ENCODE results near the gene ATG7.

ATG7 gene

DNA sequence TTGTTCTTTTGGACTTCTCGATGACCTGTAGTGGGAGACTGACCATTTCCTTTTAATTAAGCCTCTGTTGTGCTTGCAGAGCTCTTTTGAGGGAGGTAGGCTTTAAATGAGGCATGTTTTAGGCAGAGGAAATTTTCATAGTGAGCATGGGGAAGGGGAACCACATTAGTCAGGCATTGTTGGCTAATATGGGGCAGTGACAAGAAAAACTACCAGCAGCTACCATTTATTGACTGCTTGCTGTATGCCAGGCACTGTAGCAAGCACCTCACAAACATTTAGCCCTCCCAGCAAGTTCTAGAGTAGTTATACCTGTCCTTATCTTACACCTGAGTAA lies 10.9 kb downstream of the ATG7 start:
- Histone ChIP-seq H3K36me3 (ENCODE audit: insufficient read depth, low read length) (peaks cover 8% of the 10 kb centered on the region), H3K4me1 (ENCODE audit: insufficient read depth, low read length) (peaks cover 30% of the 10 kb centered on the region), H3K27ac (ENCODE audit: low read depth, low read length) (peak overlapping the region; percentile 44), H3K4me3 (ENCODE audit: low read depth in 1 of 2, low read length in 2 of 2) (peak overlapping the region in 1 of 2 donors; percentile 25), H3K9ac (ENCODE audit: low read length) (no peak overlapping the region), H3K27me3 (ENCODE audit: control insufficient read depth in 1 of 2, insufficient read depth in 2 of 2, low read length in 2 of 2) (no peaks in the 10 kb centered on the region), H3K9me3 (ENCODE audit: low read length) (no peaks in the 10 kb centered on the region)

DNA sequence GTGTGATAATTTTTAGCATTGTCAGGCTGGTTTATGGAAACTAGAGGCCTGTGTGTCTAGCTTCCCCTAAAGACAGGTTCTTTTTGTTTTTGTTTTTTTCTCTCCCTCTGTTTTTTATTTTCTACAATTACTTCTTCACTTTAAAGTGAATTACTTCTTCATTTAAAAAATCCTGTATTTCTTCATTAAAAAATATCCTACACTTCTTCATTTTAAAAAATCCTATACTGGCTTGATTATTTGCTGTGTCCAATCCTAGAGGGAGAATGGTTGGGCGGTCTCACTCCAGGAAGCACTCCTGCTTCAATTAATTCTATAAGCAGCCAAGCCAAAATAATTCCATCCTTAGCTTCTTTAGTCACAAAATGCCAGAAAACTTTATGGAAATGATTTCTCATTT lies 11.8 kb downstream of the ATG7 start:
- Histone ChIP-seq H3K36me3 (ENCODE audit: insufficient read depth, low read length) (peaks cover 8% of the 10 kb centered on the region), H3K27me3 (ENCODE audit: control insufficient read depth in 1 of 2, insufficient read depth in 2 of 2, low read length in 2 of 2) (no peaks in the 10 kb centered on the region), H3K4me3 (ENCODE audit: low read depth in 1 of 2, low read length in 2 of 2) (no peak overlapping the region), H3K4me1 (ENCODE audit: insufficient read depth, low read length) (peaks cover 39% of the 10 kb centered on the region), H3K9ac (ENCODE audit: low read length) (no peak overlapping the region), H3K27ac (ENCODE audit: low read depth, low read length) (no peak overlapping the region), H3K9me3 (ENCODE audit: low read length) (no peaks in the 10 kb centered on the region)

DNA sequence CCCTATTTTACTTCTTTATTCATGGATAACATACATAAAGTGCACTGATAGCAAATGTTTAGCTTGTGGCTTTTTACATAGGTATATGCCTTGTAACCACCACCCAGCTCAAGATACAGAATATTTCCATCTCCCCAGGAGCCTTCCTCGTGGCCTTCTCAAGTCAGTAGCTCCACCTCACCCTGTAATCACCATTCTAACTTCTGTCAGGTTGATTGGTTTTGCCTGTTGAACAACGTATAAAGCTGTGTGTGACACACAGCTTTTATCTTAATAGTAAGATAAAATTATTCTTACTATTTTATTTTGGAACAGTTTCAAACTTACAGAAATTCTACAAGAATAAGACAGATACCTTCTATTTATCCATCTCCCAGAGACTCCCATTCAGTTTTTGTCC lies 13.3 kb downstream of the ATG7 start:
- H3K4me1 ChIP-seq (ENCODE audit: insufficient read depth, low read length) = peaks cover 48% of the 10 kb centered on the region

DNA sequence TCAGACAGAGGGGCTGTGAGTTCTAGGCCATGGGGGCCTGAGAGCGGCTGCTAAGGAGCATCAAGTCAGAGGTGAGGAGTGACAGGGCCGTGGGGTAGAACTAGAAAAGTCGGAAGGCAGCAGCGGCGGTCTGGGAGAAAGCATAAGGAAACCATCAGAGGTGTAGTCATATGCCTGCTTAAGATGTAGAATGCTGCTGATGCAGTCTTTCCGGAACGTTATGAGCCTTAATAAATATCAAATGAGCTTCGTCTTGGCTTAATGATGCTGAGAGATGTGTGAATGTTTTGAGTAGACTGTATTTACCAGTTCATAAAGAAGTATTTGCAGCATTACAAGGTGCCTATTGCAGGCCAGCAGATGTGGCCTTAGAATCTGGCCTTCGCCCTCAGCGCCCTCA lies 15.2 kb downstream of the ATG7 start:
- Histone ChIP-seq H3K27ac (ENCODE audit: low read depth, low read length) (peak overlapping the region; percentile 70), H3K9ac (ENCODE audit: low read length) (peak overlapping the region; percentile 16), H3K9me3 (ENCODE audit: low read length) (no peaks in the 10 kb centered on the region), H3K4me3 (ENCODE audit: low read depth in 1 of 2, low read length in 2 of 2) (no peak overlapping the region), H3K4me1 (ENCODE audit: insufficient read depth, low read length) (peaks cover 43% of the 10 kb centered on the region), H3K36me3 (ENCODE audit: insufficient read depth, low read length) (peaks cover under 1% of the 10 kb centered on the region), H3K27me3 (ENCODE audit: control insufficient read depth in 1 of 2, insufficient read depth in 2 of 2, low read length in 2 of 2) (no peaks in the 10 kb centered on the region)

More for the DNA sequence above, 13.3 kb downstream of the ATG7 start:
- Histone ChIP-seq H3K9ac (ENCODE audit: low read length) (no peak overlapping the region), H3K36me3 (ENCODE audit: insufficient read depth, low read length) (peaks cover 8% of the 10 kb centered on the region), H3K9me3 (ENCODE audit: low read length) (no peaks in the 10 kb centered on the region), H3K27ac (ENCODE audit: low read depth, low read length) (no peak overlapping the region), H3K4me3 (ENCODE audit: low read depth in 1 of 2, low read length in 2 of 2) (no peak overlapping the region), H3K27me3 (ENCODE audit: control insufficient read depth in 1 of 2, insufficient read depth in 2 of 2, low read length in 2 of 2) (no peaks in the 10 kb centered on the region)

DNA sequence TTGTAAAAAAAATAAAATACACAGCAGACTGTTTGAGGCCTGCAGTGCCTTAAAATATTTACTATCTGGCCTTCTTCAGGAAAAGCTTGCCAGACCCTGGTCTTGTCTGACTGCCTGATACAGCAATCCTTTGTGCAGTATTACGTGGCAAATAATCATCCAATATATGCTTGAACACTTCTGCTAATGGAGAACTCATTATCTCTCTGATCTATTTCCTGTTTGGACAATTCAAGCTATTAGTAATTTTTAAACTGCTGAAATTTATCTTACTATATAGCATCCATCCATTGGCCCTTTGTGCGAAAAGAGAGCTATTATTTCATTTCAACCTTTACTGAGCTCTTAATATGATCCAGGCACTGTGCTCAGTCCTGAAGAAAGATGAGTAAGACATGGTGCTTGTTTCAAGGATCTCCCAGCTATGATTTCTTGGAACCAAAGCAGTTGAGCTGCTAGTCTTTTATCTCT lies 15.9 kb downstream of the ATG7 start:
- H3K9me3 ChIP-seq (ENCODE audit: low read length) = no peaks in the 10 kb centered on the region
- no peaks in the 10 kb centered on the region for H3K27me3 ChIP-seq (ENCODE audit: control insufficient read depth in 1 of 2, insufficient read depth in 2 of 2, low read length in 2 of 2)
- H3K4me3 ChIP-seq (ENCODE audit: low read depth in 1 of 2, low read length in 2 of 2) = no peak overlapping the region
- H3K36me3 ChIP-seq (ENCODE audit: insufficient read depth, low read length) = no peaks in the 10 kb centered on the region
- H3K9ac ChIP-seq (ENCODE audit: low read length) = no peak overlapping the region
- peak overlapping the region; percentile 70 for H3K27ac ChIP-seq (ENCODE audit: low read depth, low read length)
- H3K4me1 ChIP-seq (ENCODE audit: insufficient read depth, low read length) = peaks cover 37% of the 10 kb centered on the region

DNA sequence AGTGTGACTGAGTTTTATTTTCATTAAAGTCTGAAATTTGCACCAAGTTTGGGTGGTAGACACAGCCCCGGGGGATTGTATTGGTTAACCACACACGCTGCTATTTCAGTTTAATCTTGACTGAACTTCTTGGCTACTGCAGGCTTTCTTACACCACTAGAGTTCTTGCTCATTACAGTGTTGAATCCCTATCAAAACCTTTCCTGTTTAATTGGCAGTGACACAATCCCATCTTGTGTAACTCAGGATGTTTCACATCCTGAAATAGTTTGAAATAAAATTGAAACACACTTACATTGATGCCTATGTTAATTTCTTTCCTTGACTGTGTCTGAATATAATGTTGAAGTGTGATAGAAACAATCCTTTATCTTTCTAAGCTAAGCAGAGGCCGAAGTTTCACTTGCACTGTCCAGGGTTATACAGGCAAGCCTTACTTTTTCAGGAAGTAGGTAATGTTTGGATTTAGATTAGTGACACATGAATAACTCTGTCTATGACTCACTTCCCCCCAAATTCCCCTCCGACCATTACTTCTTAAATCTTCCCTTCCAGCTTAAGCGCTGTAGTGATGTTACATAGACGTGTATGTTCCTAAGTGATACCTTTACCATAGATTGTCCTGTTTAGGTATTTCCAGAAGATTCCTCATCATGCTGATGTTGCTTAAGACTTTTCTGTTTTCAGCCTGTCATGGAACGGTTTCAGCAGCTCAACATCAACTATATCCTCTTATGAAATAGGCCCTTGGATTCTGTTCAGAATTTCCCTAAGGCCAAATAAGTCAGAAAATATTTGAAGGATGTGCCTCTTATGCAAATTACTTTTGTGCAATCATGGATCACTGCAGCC lies 16.8 kb downstream of the ATG7 start:
- H3K27me3 ChIP-seq (ENCODE audit: control insufficient read depth in 1 of 2, insufficient read depth in 2 of 2, low read length in 2 of 2) = no peaks in the 10 kb centered on the region
- peak overlapping the region; percentile 70 for H3K27ac ChIP-seq (ENCODE audit: low read depth, low read length)
- peaks cover 32% of the 10 kb centered on the region for H3K4me1 ChIP-seq (ENCODE audit: insufficient read depth, low read length)
- H3K9ac ChIP-seq (ENCODE audit: low read length) = no peak overlapping the region
- no peak overlapping the region for H3K4me3 ChIP-seq (ENCODE audit: low read depth in 1 of 2, low read length in 2 of 2)
- H3K36me3 ChIP-seq (ENCODE audit: insufficient read depth, low read length) = no peaks in the 10 kb centered on the region
- no peaks in the 10 kb centered on the region for H3K9me3 ChIP-seq (ENCODE audit: low read length)

DNA sequence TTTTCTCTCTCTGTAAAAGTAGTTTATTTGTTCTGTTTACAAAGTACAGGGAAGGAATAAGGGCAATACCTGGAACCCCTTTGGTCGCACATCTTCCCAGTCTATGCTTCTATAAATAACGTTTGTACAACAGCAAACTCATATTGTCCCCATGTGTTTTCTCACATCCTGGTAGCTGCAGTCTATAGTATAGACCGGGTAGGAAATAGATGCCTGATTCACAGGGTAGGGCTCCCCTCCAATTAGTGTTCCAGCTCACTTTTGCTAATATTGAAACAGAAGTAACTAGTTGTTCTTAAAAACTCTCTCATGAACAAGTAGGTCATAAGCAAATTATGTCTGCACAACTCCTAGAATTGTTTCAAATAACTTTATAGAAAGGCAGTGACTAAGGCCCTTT lies 17.7 kb downstream of the ATG7 start:
- Histone ChIP-seq H3K36me3 (ENCODE audit: insufficient read depth, low read length) (no peaks in the 10 kb centered on the region), H3K9me3 (ENCODE audit: low read length) (no peaks in the 10 kb centered on the region), H3K4me1 (ENCODE audit: insufficient read depth, low read length) (peaks cover 32% of the 10 kb centered on the region), H3K4me3 (ENCODE audit: low read depth in 1 of 2, low read length in 2 of 2) (no peak overlapping the region), H3K27ac (ENCODE audit: low read depth, low read length) (no peak overlapping the region), H3K27me3 (ENCODE audit: control insufficient read depth in 1 of 2, insufficient read depth in 2 of 2, low read length in 2 of 2) (no peaks in the 10 kb centered on the region), H3K9ac (ENCODE audit: low read length) (no peak overlapping the region)

DNA sequence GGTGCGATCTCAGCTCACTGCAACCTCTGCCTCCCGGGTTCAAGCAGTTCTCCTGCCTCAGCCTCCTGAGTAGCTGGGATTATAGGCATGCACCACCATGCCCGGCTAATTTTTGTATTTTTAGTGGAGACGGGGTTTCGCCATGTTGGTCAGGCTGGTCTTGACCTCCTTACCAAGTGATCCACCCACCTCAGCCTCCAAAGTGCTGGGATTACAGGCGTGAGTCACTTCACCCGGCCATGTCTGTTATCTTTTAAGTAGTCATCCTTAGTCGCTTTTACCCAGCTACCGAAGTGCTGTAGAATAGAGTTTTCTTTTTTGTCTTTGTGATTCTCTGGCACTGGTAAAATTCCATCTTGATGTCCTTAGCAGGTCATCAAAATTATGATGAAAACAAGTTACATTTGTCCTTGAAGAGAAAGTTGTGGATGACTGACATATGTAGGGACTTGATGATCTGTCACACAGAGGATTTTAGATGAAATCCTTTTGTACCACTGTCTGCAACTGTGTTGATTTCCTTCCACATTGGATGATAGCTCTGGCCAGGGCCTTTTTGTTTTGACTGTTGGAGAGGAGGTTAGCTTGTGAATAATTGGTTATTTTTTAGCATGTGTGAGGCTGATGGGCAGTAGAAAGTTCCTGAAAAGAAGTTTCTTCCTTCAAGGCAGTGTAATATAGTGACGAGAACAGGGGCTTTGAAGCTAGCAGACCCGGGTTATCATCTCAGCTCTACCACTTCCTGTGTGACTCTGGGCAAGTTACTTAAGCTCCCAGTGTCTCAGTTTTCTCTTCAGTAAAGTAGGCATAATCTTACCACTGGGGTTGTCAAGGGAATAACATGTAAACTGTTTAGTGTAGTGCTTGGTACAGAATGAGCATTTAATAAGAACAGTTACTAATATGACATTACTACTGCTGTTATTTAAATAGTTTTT lies 18.8 kb downstream of the ATG7 start:
- no peak overlapping the region for H3K9ac ChIP-seq (ENCODE audit: low read length)
- H3K4me3 ChIP-seq (ENCODE audit: low read depth in 1 of 2, low read length in 2 of 2) = no peak overlapping the region
- H3K9me3 ChIP-seq (ENCODE audit: low read length) = no peaks in the 10 kb centered on the region
- H3K4me1 ChIP-seq (ENCODE audit: insufficient read depth, low read length) = peaks cover 32% of the 10 kb centered on the region
- no peak overlapping the region for H3K27ac ChIP-seq (ENCODE audit: low read depth, low read length)
- no peaks in the 10 kb centered on the region for H3K36me3 ChIP-seq (ENCODE audit: insufficient read depth, low read length)
- H3K27me3 ChIP-seq (ENCODE audit: control insufficient read depth in 1 of 2, insufficient read depth in 2 of 2, low read length in 2 of 2) = no peaks in the 10 kb centered on the region

DNA sequence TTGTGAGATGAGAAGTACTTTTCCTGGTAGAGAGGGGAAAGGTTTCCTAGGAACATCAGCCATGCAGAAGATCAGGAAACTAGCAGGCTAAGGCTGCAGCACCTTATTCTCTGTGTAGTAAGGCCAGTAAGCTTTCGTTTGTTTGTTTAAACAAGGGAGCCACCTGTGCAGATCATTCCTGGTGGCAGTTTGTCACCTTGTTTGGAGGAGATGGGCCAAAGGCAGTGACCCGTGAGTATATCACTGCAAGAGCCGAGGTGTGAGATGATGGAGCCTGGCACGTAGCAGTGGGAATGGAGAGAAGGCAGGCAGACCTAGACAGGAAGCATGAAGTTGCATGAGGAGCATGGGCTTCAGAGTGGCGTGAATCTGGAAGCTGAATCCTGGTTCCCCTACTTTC lies 19.6 kb downstream of the ATG7 start:
- no peaks in the 10 kb centered on the region for H3K36me3 ChIP-seq (ENCODE audit: insufficient read depth, low read length)
- peaks cover 31% of the 10 kb centered on the region for H3K4me1 ChIP-seq (ENCODE audit: insufficient read depth, low read length)
- H3K9ac ChIP-seq (ENCODE audit: low read length) = no peak overlapping the region
- no peaks in the 10 kb centered on the region for H3K9me3 ChIP-seq (ENCODE audit: low read length)
- no peaks in the 10 kb centered on the region for H3K27me3 ChIP-seq (ENCODE audit: control insufficient read depth in 1 of 2, insufficient read depth in 2 of 2, low read length in 2 of 2)
- H3K27ac ChIP-seq (ENCODE audit: low read depth, low read length) = no peak overlapping the region
- no peak overlapping the region for H3K4me3 ChIP-seq (ENCODE audit: low read depth in 1 of 2, low read length in 2 of 2)

DNA sequence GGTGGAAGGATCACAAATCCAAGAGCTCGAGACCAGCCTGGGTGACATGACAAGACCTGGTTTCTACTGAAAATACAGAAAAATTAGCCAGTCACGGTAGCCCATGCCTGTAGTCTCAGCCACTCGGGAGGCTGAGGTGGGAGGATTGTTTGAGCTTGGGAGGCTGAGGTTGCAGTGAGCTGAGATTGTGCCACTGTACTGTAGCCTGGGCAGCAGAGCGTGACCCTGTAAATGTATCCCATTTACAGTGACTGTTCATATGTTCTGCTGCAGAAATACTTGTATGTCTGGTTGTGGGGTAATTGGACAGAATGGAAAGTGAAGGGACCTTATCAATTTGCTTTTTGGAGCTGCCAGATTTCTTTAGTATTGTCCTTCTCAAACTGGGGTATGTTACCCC lies 24.9 kb downstream of the ATG7 start:
- Histone ChIP-seq H3K4me3 (ENCODE audit: low read depth in 1 of 2, low read length in 2 of 2) (no peak overlapping the region), H3K4me1 (ENCODE audit: insufficient read depth, low read length) (no peaks in the 10 kb centered on the region), H3K27ac (ENCODE audit: low read depth, low read length) (no peak overlapping the region), H3K9me3 (ENCODE audit: low read length) (no peaks in the 10 kb centered on the region), H3K36me3 (ENCODE audit: insufficient read depth, low read length) (peaks cover 35% of the 10 kb centered on the region), H3K27me3 (ENCODE audit: control insufficient read depth in 1 of 2, insufficient read depth in 2 of 2, low read length in 2 of 2) (no peaks in the 10 kb centered on the region), H3K9ac (ENCODE audit: low read length) (no peak overlapping the region)

DNA sequence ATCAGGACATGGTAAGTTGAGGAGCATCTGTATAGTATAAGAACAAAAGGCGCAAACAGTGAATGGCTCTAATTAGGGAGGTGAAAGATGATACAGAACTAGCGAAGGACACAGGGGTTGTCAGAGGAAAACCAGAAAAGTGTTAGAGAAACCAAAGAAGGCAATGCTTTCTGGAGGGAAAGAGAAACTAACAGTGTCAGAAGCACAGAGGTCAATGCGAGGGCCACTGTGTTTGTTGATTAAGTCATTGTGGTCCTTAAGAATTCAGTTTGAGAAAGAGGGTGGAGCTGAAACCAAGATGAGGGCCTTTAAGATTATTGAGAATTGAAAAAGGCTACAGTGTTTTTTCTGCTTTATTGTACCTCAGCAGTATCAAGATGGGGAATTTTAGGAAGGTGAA lies 28.8 kb downstream of the ATG7 start:
- H3K4me1 ChIP-seq (ENCODE audit: insufficient read depth, low read length) = no peaks in the 10 kb centered on the region
- peaks cover 47% of the 10 kb centered on the region for H3K36me3 ChIP-seq (ENCODE audit: insufficient read depth, low read length)
- H3K27me3 ChIP-seq (ENCODE audit: control insufficient read depth in 1 of 2, insufficient read depth in 2 of 2, low read length in 2 of 2) = no peaks in the 10 kb centered on the region
- no peaks in the 10 kb centered on the region for H3K9me3 ChIP-seq (ENCODE audit: low read length)
- H3K4me3 ChIP-seq (ENCODE audit: low read depth in 1 of 2, low read length in 2 of 2) = no peak overlapping the region
- no peak overlapping the region for H3K27ac ChIP-seq (ENCODE audit: low read depth, low read length)
- no peak overlapping the region for H3K9ac ChIP-seq (ENCODE audit: low read length)
